BLaER1 treated with 17β-estradiol and CSF1 and Interleukin-3, amounts not matched to agents 10 nM and 100 nM (cell line): ENCODE data around the gene ECT2L.

Experiments
- H3K27ac ChIP-seq, 11 experiments: shearing (Covaris generic); formaldehyde crosslinking; 2 replicates each; pipeline ENCODE4 v1.8.1; 2022
- H3K27me3 ChIP-seq, 11 experiments: shearing (Covaris generic); formaldehyde crosslinking; 2 replicates each; pipeline ENCODE4 v1.8.1; 2022
- H3K36me3 ChIP-seq, 11 experiments: shearing (Covaris generic); formaldehyde crosslinking; 2 replicates each; pipeline ENCODE4 v1.8.1; 2022
- H3K4me1 ChIP-seq, 10 experiments: shearing (Covaris generic); formaldehyde crosslinking; 2 replicates each; pipeline ENCODE4 v1.8.1; 2022
- H3K4me2 ChIP-seq, 11 experiments: shearing (Covaris generic); formaldehyde crosslinking; 2 replicates each; pipeline ENCODE4 v1.8.1; 2022
- H3K4me3 ChIP-seq, 10 experiments: shearing (Covaris generic); formaldehyde crosslinking; 2 replicates each; pipeline ENCODE4 v1.8.1; 2022
- H3K9ac ChIP-seq, 11 experiments: shearing (Covaris generic); formaldehyde crosslinking; 2 replicates each; pipeline ENCODE4 v1.8.1; 2022
- H3K9me3 ChIP-seq, 11 experiments: shearing (Covaris generic); formaldehyde crosslinking; replicated peaks in 1 of 11; 2 replicates each; pipeline ENCODE4 v1.8.1; 2022
- H4K20me1 ChIP-seq, 11 experiments: shearing (Covaris generic); formaldehyde crosslinking; 2 replicates each; pipeline ENCODE4 v1.8.1; 2022
- Cebpa-rat ChIP-seq, 11 experiments: shearing (Covaris generic); IDR thresholded peaks; 2 replicates each; pipeline ENCODE4 v1.8.1; 2022

The ECT2L gene

GRCh38 chr6:138815221-138815620 lies 19.3 kb downstream of the ECT2L start:
- no peaks in the 10 kb centered on the region for H4K20me1 ChIP-seq
- no peak for TF ChIP-seq Cebpa-rat (IDR thresholded peaks at IDR 0.05)
- H3K27ac ChIP-seq: no peak overlapping the region
- no peak overlapping the region for H3K9ac ChIP-seq
- peaks cover 17 to 28% (median 22%) of the 10 kb centered on the region in 10 experiments for H3K4me1 ChIP-seq
- no peaks in the 10 kb centered on the region for H3K36me3 ChIP-seq
- H3K4me3 ChIP-seq: no peak overlapping the region
- no peak overlapping the region for H3K4me2 ChIP-seq
- H3K9me3 ChIP-seq: no peaks in the 10 kb centered on the region
- H3K27me3 ChIP-seq: no peaks in the 10 kb centered on the region

DNA sequence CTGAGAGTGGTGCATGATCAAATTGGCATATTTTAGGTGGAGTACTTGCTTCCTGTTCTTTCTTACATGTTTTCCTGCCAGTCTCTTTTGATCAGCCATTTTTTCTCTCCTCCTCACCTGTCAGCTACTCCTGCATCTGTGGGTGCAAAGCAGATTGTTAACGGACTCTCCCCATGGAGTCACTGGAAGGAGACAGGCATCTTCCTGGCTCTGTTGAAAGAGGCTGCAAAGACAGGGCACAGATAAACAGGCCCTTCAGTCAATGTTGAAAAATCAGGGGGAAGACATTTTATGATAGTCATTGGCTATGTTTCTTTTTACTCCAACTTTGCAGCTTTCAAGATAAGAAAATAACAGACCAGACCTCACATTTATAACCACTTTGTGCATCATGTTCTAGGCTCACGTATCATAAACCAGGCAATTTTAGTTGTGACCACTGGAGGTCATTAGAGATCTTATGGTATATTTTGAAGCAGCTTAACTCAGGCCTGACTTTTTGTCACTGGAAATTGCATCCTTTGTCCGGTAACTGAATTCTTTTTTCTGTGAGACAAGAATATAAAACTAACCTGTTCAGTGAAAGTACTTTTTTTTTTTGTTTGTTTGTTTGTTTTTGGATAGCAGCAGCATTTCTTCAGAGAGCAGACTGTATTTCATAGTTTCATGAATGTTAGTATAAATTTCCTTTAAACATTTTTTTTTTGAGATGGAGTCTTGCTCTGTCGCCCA lies 20.1 kb downstream of the ECT2L start:
- no peak overlapping the region for H3K4me2 ChIP-seq
- H3K27ac ChIP-seq: no peak overlapping the region
- no peak for TF ChIP-seq Cebpa-rat (IDR thresholded peaks at IDR 0.05)
- no peaks in the 10 kb centered on the region for H3K9me3 ChIP-seq
- H4K20me1 ChIP-seq: no peaks in the 10 kb centered on the region
- no peaks in the 10 kb centered on the region for H3K27me3 ChIP-seq
- no peak overlapping the region for H3K4me3 ChIP-seq
- no peak overlapping the region for H3K9ac ChIP-seq
- peaks cover 22 to 35% (median 28%) of the 10 kb centered on the region in 10 experiments for H3K4me1 ChIP-seq
- no peaks in the 10 kb centered on the region for H3K36me3 ChIP-seq

GRCh38 chr6:138817799-138818198 lies 21.9 kb downstream of the ECT2L start:
- Histone ChIP-seq H3K36me3 (no peaks in the 10 kb centered on the region), H3K27ac (no peak overlapping the region), H3K27me3 (no peaks in the 10 kb centered on the region), H3K4me1 (peaks cover 29 to 46% (median 33%) of the 10 kb centered on the region in 10 experiments), H3K4me2 (peak overlapping the region in 7 of 11 experiments; percentile 37 to 67 (median 59); a peak in 5 of 22 replicates), H4K20me1 (no peaks in the 10 kb centered on the region), H3K9me3 (no peaks in the 10 kb centered on the region), H3K4me3 (no peak overlapping the region), H3K9ac (no peak overlapping the region)
- no peak for TF ChIP-seq Cebpa-rat (IDR thresholded peaks at IDR 0.05)

DNA sequence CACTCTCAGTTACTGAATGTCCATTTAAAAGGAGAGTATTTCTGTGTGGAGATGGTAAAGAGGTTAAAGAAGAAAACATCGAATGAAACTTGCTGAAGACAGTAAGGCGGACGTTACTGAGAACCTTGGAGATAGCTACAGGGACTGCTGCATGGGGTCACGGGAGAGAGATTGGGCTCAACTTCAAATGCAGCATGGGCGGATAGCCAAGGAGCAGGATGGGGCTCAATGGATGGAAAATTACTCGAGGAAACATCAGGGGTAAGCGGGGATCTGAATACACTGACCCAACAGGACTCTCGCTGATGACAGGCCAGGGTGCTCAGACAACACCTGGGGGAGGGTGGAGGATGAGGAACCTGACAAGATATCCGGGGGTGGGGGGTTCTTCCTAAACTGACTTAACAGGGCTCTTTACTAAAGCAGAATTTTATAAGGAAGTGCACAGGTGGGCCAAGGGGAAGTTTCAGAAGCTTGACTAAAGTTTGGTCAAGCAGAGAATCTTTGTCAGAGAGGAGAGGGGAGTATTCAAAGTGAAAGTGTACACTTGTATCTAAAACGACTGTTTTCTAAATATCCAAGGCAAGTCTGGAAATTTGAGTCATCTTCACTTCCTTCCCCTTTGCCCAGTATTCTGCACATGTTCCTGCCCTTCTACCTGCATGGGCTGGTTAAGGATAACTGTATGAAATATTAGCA lies 22.8 kb downstream of the ECT2L start:
- Histone ChIP-seq H4K20me1 (no peaks in the 10 kb centered on the region), H3K27ac (no peak overlapping the region), H3K4me2 (peak overlapping the region; percentile 3 to 67 (median 59)), H3K9ac (no peak overlapping the region), H3K36me3 (no peaks in the 10 kb centered on the region), H3K9me3 (no peaks in the 10 kb centered on the region), H3K4me3 (no peak overlapping the region), H3K27me3 (no peaks in the 10 kb centered on the region), H3K4me1 (peaks cover 29 to 46% (median 33%) of the 10 kb centered on the region in 10 experiments)
- no peak for TF ChIP-seq Cebpa-rat (IDR thresholded peaks at IDR 0.05)

DNA sequence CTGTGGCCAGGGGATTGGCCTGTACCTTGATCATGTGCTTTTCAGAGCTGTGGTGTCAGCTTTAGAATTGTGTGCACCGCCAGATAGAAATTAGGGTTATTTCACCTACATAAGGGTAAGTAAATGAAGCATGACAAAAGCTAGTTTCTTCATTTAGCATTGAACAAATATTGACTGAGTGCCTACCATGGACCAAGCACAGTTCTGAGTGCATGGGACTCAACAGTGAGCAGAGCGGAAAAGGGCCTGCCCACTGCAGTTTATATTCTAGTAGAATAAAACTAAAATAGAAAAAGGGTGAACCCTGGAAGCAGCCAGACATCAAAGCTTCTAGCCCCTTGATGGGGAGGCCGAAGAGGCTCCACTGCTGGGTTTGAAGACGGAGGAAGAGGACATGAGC lies 25.6 kb downstream of the ECT2L start:
- no peaks in the 10 kb centered on the region for H3K36me3 ChIP-seq
- H3K9ac ChIP-seq: peak overlapping the region in 2 of 11 experiments; percentile 5 to 41; a peak in 2 of 22 replicates
- H3K4me3 ChIP-seq: no peak overlapping the region
- no peaks in the 10 kb centered on the region for H4K20me1 ChIP-seq
- no peaks in the 10 kb centered on the region for H3K9me3 ChIP-seq
- peak overlapping the region in 4 of 11 experiments; percentile 30 to 57 (median 39); a peak in 8 of 22 replicates for H3K27ac ChIP-seq
- peaks cover 29 to 48% (median 33%) of the 10 kb centered on the region in 10 experiments for H3K4me1 ChIP-seq
- peak overlapping the region; percentile 29 to 64 (median 45); a peak in 19 of 22 replicates for H3K4me2 ChIP-seq
- no peaks in the 10 kb centered on the region for H3K27me3 ChIP-seq
- TF ChIP-seq Cebpa-rat (IDR thresholded peaks at IDR 0.05): no peak

GRCh38 chr6:138824482-138825144 lies 28.7 kb downstream of the ECT2L start:
- TF ChIP-seq Cebpa-rat (IDR thresholded peaks at IDR 0.05): no peak
- no peak overlapping the region for H3K9ac ChIP-seq
- H3K9me3 ChIP-seq: peaks cover 0 to 4% (median 0%) of the 10 kb centered on the region in 11 experiments; a peak in 1 of 22 replicates
- no peaks in the 10 kb centered on the region for H4K20me1 ChIP-seq
- H3K4me1 ChIP-seq: peaks cover 12 to 31% (median 17%) of the 10 kb centered on the region in 10 experiments
- H3K36me3 ChIP-seq: no peaks in the 10 kb centered on the region
- no peaks in the 10 kb centered on the region for H3K27me3 ChIP-seq
- H3K4me2 ChIP-seq: no peak overlapping the region
- H3K4me3 ChIP-seq: no peak overlapping the region
- no peak overlapping the region for H3K27ac ChIP-seq

DNA sequence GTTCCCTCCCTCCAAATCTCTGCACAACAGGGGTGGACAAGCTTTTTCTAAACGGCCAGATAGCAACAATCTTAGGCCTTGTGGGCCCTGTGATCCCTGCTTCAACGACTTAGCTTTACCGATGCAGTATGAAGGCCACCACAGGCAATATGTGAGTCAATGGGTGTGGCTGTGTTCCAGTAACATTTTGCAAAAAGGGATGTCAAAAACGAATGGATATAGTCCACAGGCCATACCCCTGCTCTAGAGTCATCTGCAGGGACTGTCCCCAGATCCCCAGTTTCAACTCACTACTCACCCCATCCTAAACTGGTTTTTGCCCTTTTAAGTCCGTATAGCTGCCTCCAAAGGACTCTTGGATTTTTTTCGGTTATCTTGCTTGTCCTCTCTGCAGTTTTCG lies 34.4 kb downstream of the ECT2L start:
- Histone ChIP-seq H3K36me3 (no peaks in the 10 kb centered on the region), H3K9ac (no peak overlapping the region), H3K4me2 (no peak overlapping the region), H4K20me1 (no peaks in the 10 kb centered on the region), H3K27me3 (no peaks in the 10 kb centered on the region), H3K4me1 (no peaks in the 10 kb centered on the region), H3K27ac (no peak overlapping the region), H3K9me3 (peaks cover 0 to 4% (median 0%) of the 10 kb centered on the region in 11 experiments; a peak in 1 of 22 replicates), H3K4me3 (no peak overlapping the region)
- TF ChIP-seq Cebpa-rat (IDR thresholded peaks at IDR 0.05): no peak

DNA sequence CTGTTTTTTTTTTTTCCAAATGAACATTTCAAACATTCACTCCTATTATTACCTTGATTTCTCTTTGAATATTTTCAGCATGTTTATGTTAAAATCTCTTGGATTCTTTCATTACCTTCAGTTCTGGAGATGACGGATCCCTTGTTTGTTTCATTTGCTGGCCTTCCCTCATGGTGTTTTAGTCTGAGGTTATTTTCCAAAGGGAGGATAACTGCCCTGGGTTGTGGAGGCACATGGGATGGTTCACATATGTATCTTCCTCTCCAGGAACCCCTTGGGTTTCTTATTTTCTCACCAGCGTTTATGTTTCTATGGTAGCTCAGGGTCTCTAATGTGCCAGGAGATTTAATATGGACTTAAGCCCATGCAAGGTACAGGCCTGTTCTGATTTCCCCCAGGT lies 36.3 kb downstream of the ECT2L start:
- peaks cover 0 to 2% (median 0%) of the 10 kb centered on the region in 10 experiments; a peak in 3 of 20 replicates for H3K4me1 ChIP-seq
- no peaks in the 10 kb centered on the region for H3K9me3 ChIP-seq
- no peaks in the 10 kb centered on the region for H3K36me3 ChIP-seq
- no peak overlapping the region for H3K4me2 ChIP-seq
- H3K27me3 ChIP-seq: no peaks in the 10 kb centered on the region
- no peak overlapping the region for H3K4me3 ChIP-seq
- H3K9ac ChIP-seq: no peak overlapping the region
- H3K27ac ChIP-seq: no peak overlapping the region
- no peak for TF ChIP-seq Cebpa-rat (IDR thresholded peaks at IDR 0.05)
- no peaks in the 10 kb centered on the region for H4K20me1 ChIP-seq

DNA sequence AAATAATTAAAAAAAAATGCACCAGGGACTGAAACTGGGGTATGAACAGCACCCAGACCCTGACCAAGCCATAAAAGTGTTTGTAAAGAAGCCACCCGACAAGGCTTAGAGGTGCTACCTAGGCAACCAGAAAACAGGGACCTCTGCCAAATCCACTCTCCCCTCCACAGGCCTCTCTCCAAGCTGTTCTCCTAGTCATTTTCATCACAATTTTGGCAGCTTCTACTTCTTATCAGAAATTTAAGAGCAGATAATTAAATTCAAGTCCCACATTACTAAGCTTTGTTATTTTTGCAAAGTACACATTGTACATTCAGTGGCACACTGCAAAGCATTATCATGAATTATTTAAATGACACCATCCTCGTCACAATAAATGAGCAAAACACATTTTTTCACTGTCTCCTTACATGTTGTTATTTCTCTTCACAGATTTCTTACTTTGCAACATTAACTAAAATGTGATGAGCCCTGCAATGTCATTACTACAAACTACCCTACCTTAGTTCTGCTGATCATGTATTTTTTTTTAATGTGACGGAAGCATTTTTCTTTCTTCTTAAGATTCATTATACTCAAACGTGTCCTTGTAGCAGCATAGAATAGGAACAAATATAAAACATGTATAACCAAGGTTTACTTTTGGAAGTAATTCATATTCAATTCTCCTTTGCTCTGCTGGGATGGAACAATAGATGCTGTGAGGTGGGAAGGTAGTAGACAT lies 38.1 kb downstream of the ECT2L start:
- no peak overlapping the region for H3K27ac ChIP-seq
- H3K4me2 ChIP-seq: no peak overlapping the region
- no peaks in the 10 kb centered on the region for H3K9me3 ChIP-seq
- no peak overlapping the region for H3K4me3 ChIP-seq
- H3K4me1 ChIP-seq: peaks cover 0 to 5% (median 0%) of the 10 kb centered on the region in 10 experiments; a peak in 3 of 20 replicates
- no peaks in the 10 kb centered on the region for H4K20me1 ChIP-seq
- no peaks in the 10 kb centered on the region for H3K36me3 ChIP-seq
- H3K27me3 ChIP-seq: no peaks in the 10 kb centered on the region
- H3K9ac ChIP-seq: no peak overlapping the region
- TF ChIP-seq Cebpa-rat (IDR thresholded peaks at IDR 0.05): no peak
